K562 (cell line): Measurements from ENCODE around the gene TVP23B. TPM values are rescaled to one million over a fixed set of nuclear protein-coding genes. Genes with fewer than 3 reads are reported as not detected.
"Not testable (repeated sequence)": the region's sequence is repeated elsewhere in the genome, so short reads cannot be mapped to it uniquely, and the experiment has no call there.

Experiments
- CREM ChIP-seq: IDR thresholded peaks from 2 replicates; pipeline ENCODE4 v1.6.1; 2014; ENCODE audit warnings: antibody characterized with exemption, low read depth
- EP400 ChIP-seq: fragments of 450-650 bp; IDR thresholded peaks from 2 replicates; pipeline ENCODE4 v1.6.1; 2017; ENCODE audit warnings: antibody characterized with exemption, mild to moderate bottlenecking, moderate library complexity
- GABPB1 ChIP-seq: sonication (generic); formaldehyde crosslinking; IDR thresholded peaks from 2 replicates; pipeline ENCODE4 v1.8.0; 2022; ENCODE audit warnings: mild to moderate bottlenecking, missing genetic modification reagents
- GMEB1 ChIP-seq: fragments of 250-450 bp; sonication (Bioruptor Pico); IDR thresholded peaks from 2 replicates; pipeline ENCODE4 v1.4.0; 2020; ENCODE audit warnings: mild to moderate bottlenecking
- JUN ChIP-seq, 2 experiments: sonication (generic) in 1 of 2; formaldehyde crosslinking in 1 of 2; IDR thresholded peaks; 2 replicates each; pipeline versions ENCODE4 v1.6.1 to v1.8.0; 2012 to 2022; ENCODE audit warnings: borderline replicate concordance in 2 of 2, mild to moderate bottlenecking in 2 of 2, improper control_type of control experiment in 1 of 2, low read depth in 1 of 2, low read length in 1 of 2, missing genetic modification reagents in 1 of 2
- JUND ChIP-seq, 2 experiments: IDR thresholded peaks; 2 replicates in 1 of 2; 3 replicates in 1 of 2; pipeline ENCODE4 v1.6.1; 2011; ENCODE audit warnings: borderline replicate concordance in 2 of 2, low read depth in 2 of 2, low read length in 2 of 2, improper control_type of control experiment in 1 of 2, missing biosample characterization in 1 of 2, missing genetic modification characterization in 1 of 2, missing genetic modification reagents in 1 of 2
- MAZ ChIP-seq, 2 experiments: fragments of 450-650 bp in 1 of 2; sonication (generic) in 1 of 2; formaldehyde crosslinking; IDR thresholded peaks in 1 of 2; conservative IDR thresholded peaks in 1 of 2; 2 replicates each; pipeline versions ENCODE4 v1.4.0 to v1.5.0; 2020; ENCODE audit warnings: mild to moderate bottlenecking in 1 of 2, missing genetic modification reagents in 1 of 2
- MYC ChIP-seq, 2 experiments: fragments of 250-450 bp in 1 of 2; sonication (Bioruptor Pico) in 1 of 2; IDR thresholded peaks; 2 replicates each; pipeline versions ENCODE4 v1.5.1 to v1.6.1; 2012 to 2021; ENCODE audit warnings: low read depth in 2 of 2, borderline replicate concordance in 1 of 2, improper control_type of control experiment in 1 of 2, low read length in 1 of 2, mild to moderate bottlenecking in 1 of 2, moderate library complexity in 1 of 2
- NCOA1 ChIP-seq: fragments of 450-650 bp; IDR thresholded peaks from 2 replicates; pipeline ENCODE4 v1.6.1; 2016; ENCODE audit warnings: low read depth
- NFE2 ChIP-seq: IDR thresholded peaks from 2 replicates; pipeline ENCODE4 v1.6.1; 2014; ENCODE audit warnings: antibody characterized with exemption, low read depth
- POLR2H ChIP-seq: IDR thresholded peaks from 2 replicates; pipeline ENCODE4 v1.6.1; 2016; ENCODE audit warnings: missing genetic modification characterization, low read depth, mild to moderate bottlenecking, control low read depth, missing compliant biosample characterization, moderate library complexity
- SIX5 ChIP-seq, 2 experiments: IDR thresholded peaks; 2 replicates each; pipeline ENCODE4 v1.6.1; 2011; ENCODE audit warnings: low read length in 2 of 2, borderline replicate concordance in 1 of 2, low read depth in 1 of 2, mild to moderate bottlenecking in 1 of 2, moderate library complexity in 1 of 2; ENCODE audit not compliant: insufficient read depth in 1 of 2
- TAF1 ChIP-seq: IDR thresholded peaks from 2 replicates; pipeline ENCODE4 v1.6.1; 2011; ENCODE audit warnings: mild to moderate bottlenecking, low read length, moderate library complexity; ENCODE audit not compliant: insufficient read depth, control insufficient read depth, severe bottlenecking; ENCODE audit errors: extremely low read depth
- TRIM24 ChIP-seq, 2 experiments: fragments of 450-650 bp; IDR thresholded peaks; 2 replicates each; pipeline ENCODE4 v1.6.1; 2016
- YY1 ChIP-seq, 3 experiments: IDR thresholded peaks; 2 replicates each; pipeline ENCODE4 v1.6.1; 2011; ENCODE audit warnings: low read length in 2 of 3, mild to moderate bottlenecking in 2 of 3, moderate library complexity in 2 of 3, borderline replicate concordance in 1 of 3, control low read depth in 1 of 3, low read depth in 1 of 3; ENCODE audit not compliant: insufficient read depth in 3 of 3, insufficient replicate concordance in 2 of 3, control insufficient read depth in 1 of 3, insufficient read length in 1 of 3; ENCODE audit errors: extremely low read depth in 1 of 3
- ZFX ChIP-seq: sonication (generic); formaldehyde crosslinking; IDR thresholded peaks from 2 replicates; pipeline ENCODE4 v1.8.0; 2022; ENCODE audit warnings: mild to moderate bottlenecking, missing genetic modification reagents, moderate library complexity
- polyA plus RNA-seq, 8 experiments: library from polyadenylated mRNA; depleted of rRNA in 4 of 8; stranded (reverse) in 5 of 8; unstranded in 3 of 8; fragments of >200 nt; fragmentation: Nextera tagmentation in 2 of 8; fragmentation: Illumina TruSeq in 1 of 8; extraction: Ambion mirVana in 2 of 8; extraction: Trizol in 1 of 8; gene quantifications; 2 replicates each; pipeline versions ENCODE4 v1.2.1 to v1.2.3, GENCODE V29; 2011 to 2014; ENCODE audit warnings: inconsistent platforms in 1 of 8, missing spikeins in 1 of 8
- total RNA-seq, 7 experiments: library from RNA; depleted of rRNA in 6 of 7; stranded (reverse); fragments of >200 nt in 6 of 7; fragmentation: Illumina TruSeq in 2 of 7; extraction: Trizol in 2 of 7; gene quantifications; 2 replicates each; pipeline versions ENCODE4 v1.2.1 to v1.2.3, GENCODE V29; 2011 to 2021; ENCODE audit warnings: low replicate concordance in 1 of 7
- TF ChIP-seq, protein P1 (sequence below), 3 experiments: fragments of 200-800 bp in 1 of 3; fragments of 250-450 bp in 1 of 3; fragments of 450-650 bp in 1 of 3; sonication (Bioruptor Pico) in 1 of 3; sonication (Bioruptor generic) in 1 of 3; formaldehyde crosslinking in 1 of 3; IDR thresholded peaks; 2 replicates each; pipeline versions ENCODE4 v1.6.1 to v1.8.0; 2016 to 2022; ENCODE audit warnings: mild to moderate bottlenecking in 2 of 3, missing genetic modification characterization in 2 of 3, missing compliant biosample characterization in 1 of 3, moderate library complexity in 1 of 3

The TVP23B gene
- total and polyA plus RNA-seq, 9 of the 15 experiments (the other 6 are each of a cell fraction or from before 2014, with no cell fraction given): 10.4 to 52.8 (median 15.8) TPM

DNA sequence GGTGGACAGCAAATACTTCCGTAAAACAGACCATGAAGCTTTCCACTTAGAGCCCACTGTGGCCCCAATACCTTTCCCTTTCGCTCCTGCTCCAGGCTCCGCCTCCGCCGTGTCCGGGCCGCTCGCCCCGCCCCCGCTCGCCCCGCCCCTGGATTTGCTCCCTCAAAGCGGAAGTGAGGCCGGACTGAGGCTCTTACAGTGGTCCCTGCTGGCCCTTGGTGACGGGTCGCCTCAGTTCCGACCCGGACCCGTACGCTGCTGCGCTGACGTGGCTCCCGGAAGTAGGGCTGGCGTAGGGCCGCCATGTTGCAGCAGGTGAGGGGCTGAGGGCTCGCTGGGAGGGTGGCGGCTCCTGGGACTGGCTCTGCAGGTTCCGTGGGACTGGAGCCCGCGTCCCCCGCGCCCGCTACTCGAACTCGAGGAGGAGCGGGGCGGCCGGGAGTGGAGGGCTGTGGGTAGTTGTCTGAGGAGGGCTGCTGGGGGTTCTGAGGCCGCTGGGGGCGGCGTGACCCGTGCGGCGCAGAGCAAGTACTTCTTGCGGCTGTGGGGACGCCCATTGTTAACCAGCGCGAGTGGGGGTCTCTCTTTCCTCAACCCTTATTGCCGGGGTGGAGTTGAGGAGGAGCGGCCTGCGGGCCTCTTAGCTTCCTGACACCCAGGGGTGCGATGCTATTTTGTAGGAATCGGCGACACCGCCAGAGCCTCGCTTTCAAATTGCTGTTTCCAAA lies at the start of gene TVP23B (continued):
- TF ChIP-seq EP400 (peak; percentile 91), TRIM24 (IDR thresholded peaks at IDR 0.05) (peak in 1 of 2 experiments; percentile 80; a peak in 2 of 4 replicates), NFE2 (peak; percentile 32; the same call in 1 of the 2 replicates), YY1 (IDR thresholded peaks at IDR 0.05; ENCODE audit: borderline replicate concordance in 1 of 3, control insufficient read depth in 1 of 3, extremely low read depth in 1 of 3, insufficient read depth in 3 of 3, insufficient read length in 1 of 3, insufficient replicate concordance in 2 of 3, low read depth in 1 of 3, low read length in 2 of 3) (peak; percentile 40 to 87 (median 86)), TAF1 (peak; percentile 64), NCOA1 (peak; percentile 83), MAZ (CRISPR knock-in tag; conservative IDR thresholded peaks at IDR 0.05 in 1 of 2, IDR thresholded peaks at IDR 0.05 in 1 of 2) (peak in 1 of 2 experiments; percentile 58; a peak in 1 of 4 replicates), POLR2H (tag) (0 out of 2 replicates have a peak, but pooled peaks have one; percentile 16), CREM (peak; percentile 94), JUND (IDR thresholded peaks at IDR 0.05; ENCODE audit: borderline replicate concordance, low read depth, low read length) (peak; percentile 65), SIX5 (IDR thresholded peaks at IDR 0.05; ENCODE audit: borderline replicate concordance in 1 of 2, insufficient read depth in 1 of 2, low read depth in 1 of 2, low read length in 2 of 2) (peak; percentile 30 to 35; a peak in 2 of 4 replicates), JUN (IDR thresholded peaks at IDR 0.05; ENCODE audit: borderline replicate concordance, low read depth, low read length) (peak; percentile 28; the same call in 1 of the 2 replicates), MYC (IDR thresholded peaks at IDR 0.05; ENCODE audit: low read depth, low read length) (peak; percentile 56), GABPB1 (CRISPR knock-in tag) (peak; percentile 94), ZFX (0 out of 2 replicates have a peak, but pooled peaks have one; percentile 32), GMEB1 (CRISPR knock-in tag) (peak; percentile 87)
- not testable (repeated sequence) for TF ChIP-seq JUND (tag; IDR thresholded peaks at IDR 0.05; ENCODE audit: borderline replicate concordance, low read depth, low read length); JUN (CRISPR knock-in tag; IDR thresholded peaks at IDR 0.05; ENCODE audit: borderline replicate concordance); MYC (CRISPR knock-in tag; IDR thresholded peaks at IDR 0.05; ENCODE audit: borderline replicate concordance, low read depth)
- TF ChIP-seq, protein P1, sequence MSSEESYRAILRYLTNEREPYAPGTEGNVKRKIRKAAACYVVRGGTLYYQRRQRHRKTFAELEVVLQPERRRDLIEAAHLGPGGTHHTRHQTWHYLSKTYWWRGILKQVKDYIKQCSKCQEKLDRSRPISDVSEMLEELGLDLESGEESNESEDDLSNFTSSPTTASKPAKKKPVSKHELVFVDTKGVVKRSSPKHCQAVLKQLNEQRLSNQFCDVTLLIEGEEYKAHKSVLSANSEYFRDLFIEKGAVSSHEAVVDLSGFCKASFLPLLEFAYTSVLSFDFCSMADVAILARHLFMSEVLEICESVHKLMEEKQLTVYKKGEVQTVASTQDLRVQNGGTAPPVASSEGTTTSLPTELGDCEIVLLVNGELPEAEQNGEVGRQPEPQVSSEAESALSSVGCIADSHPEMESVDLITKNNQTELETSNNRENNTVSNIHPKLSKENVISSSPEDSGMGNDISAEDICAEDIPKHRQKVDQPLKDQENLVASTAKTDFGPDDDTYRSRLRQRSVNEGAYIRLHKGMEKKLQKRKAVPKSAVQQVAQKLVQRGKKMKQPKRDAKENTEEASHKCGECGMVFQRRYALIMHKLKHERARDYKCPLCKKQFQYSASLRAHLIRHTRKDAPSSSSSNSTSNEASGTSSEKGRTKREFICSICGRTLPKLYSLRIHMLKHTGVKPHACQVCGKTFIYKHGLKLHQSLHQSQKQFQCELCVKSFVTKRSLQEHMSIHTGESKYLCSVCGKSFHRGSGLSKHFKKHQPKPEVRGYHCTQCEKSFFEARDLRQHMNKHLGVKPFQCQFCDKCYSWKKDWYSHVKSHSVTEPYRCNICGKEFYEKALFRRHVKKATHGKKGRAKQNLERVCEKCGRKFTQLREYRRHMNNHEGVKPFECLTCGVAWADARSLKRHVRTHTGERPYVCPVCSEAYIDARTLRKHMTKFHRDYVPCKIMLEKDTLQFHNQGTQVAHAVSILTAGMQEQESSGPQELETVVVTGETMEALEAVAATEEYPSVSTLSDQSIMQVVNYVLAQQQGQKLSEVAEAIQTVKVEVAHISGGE (CRISPR knock-in tag; IDR thresholded peaks at IDR 0.05): peak; percentile 89 to 97 (median 97)
